SJSA1 (cell line): ENCODE results near the gene AFAP1. TPM values are rescaled to one million over a fixed set of nuclear protein-coding genes. Genes with fewer than 3 reads are reported as not detected.

ENCODE experiments used
- DNase-seq, 2 experiments: peaks; one replicate each; pipeline ENCODE4 v3.0.0-alpha.2; 2015 to 2020; ENCODE audit warnings: low spot score in 2 of 2, low read depth in 1 of 2
- H3K27ac ChIP-seq: fragments of 250-450 bp; sonication (Bioruptor Pico); 2 replicates; pipeline ENCODE4 v1.5.1; 2020; ENCODE audit warnings: mild to moderate bottlenecking, moderate library complexity
- H3K27me3 ChIP-seq: fragments of 250-450 bp; sonication (Bioruptor Pico); replicated peaks from 2 replicates; pipeline ENCODE4 v1.5.1; 2020; ENCODE audit warnings: mild to moderate bottlenecking, moderate library complexity
- H3K36me3 ChIP-seq: fragments of 250-450 bp; sonication (Bioruptor Pico); 2 replicates; pipeline ENCODE4 v1.5.1; 2020; ENCODE audit warnings: mild to moderate bottlenecking
- H3K4me1 ChIP-seq: fragments of 250-450 bp; sonication (Bioruptor Pico); replicated peaks from 2 replicates; pipeline ENCODE4 v1.6.1; 2021; ENCODE audit warnings: mild to moderate bottlenecking
- H3K4me3 ChIP-seq: fragments of 250-450 bp; sonication (Bioruptor Pico); 2 replicates; pipeline ENCODE4 v1.5.1; 2020; ENCODE audit warnings: mild to moderate bottlenecking
- H3K9me3 ChIP-seq: fragments of 250-450 bp; sonication (Bioruptor Pico); replicated peaks from 2 replicates; pipeline ENCODE4 v1.5.1; 2020; ENCODE audit warnings: mild to moderate bottlenecking
- total RNA-seq: library from RNA; depleted of rRNA; stranded (reverse); fragments of >200 nt; shearing (Covaris generic); gene quantifications from 2 replicates; pipeline ENCODE4 v1.2.3, GENCODE V29; 2014

The AFAP1 gene
- total RNA-seq, 1 experiment from 2014 or later = 47.4 TPM

DNA sequence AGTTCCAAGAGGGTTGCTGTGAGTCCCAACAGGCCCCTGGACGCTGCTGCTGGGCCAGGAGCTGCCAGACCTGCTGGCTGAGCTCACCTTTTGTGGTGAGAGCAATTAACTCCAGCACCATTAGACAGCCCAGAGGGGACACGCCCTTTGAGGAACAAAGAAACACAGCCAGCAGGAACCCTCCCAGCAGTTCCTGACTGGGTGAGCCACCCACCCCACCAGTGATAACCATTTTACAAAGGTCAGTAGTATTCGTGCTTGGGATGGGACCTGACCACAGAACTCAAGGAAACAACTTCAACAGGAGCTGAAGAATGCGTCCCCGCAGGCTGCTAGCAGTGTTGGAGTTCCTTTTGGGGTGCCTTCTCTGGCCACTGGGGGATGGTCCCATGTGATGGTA is 38.8 kb upstream of the AFAP1 start:
- H3K4me1 ChIP-seq = peaks cover 20% of the 10 kb centered on the region
- H3K4me3 ChIP-seq = no peak overlapping the region
- no peaks in the 10 kb centered on the region for H3K36me3 ChIP-seq
- no peaks in the 10 kb centered on the region; the same call in 1 of the 2 replicates for H3K9me3 ChIP-seq
- DNase-seq = no peak
- H3K27ac ChIP-seq = no peak overlapping the region
- no peaks in the 10 kb centered on the region for H3K27me3 ChIP-seq

DNA sequence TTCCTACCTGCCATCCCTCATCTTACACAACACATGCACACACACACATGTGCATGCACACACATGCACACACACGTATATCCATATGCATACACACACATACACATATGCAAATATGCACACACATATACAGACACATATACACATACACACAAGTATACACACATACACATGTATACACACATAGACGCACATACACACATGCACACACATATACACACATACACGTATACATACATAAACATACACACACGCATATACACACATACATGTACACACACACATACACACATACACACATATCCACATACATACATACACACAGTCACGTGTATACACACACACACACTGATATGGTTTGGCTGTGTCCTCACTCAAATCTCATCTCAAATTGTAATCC is 37.0 kb upstream of the AFAP1 start:
- no peak for DNase-seq
- Histone ChIP-seq H3K27ac (no peak overlapping the region), H3K36me3 (no peaks in the 10 kb centered on the region), H3K4me1 (peaks cover 39% of the 10 kb centered on the region), H3K9me3 (no peaks in the 10 kb centered on the region; the same call in 1 of the 2 replicates), H3K4me3 (no peak overlapping the region), H3K27me3 (no peaks in the 10 kb centered on the region)

DNA sequence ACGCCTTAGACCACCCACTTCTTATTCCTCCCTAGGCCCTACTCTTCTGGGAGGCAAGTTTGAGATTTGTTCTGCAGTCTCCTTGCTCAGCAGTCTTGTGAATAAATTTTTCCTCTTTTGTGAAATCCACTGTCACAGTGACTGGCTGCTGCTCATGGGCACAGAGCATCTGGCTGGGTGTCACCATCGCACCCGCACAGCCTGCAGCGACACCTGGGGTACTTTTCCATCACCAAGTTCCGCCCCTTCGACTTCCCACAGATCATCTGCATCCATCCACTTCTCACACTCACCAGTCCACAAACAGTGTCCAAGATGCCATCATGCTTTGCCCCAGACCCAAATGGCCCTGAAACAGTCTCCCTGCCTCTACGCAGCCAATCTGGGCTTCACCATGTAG is 36.4 kb upstream of the AFAP1 start:
- H3K4me3 ChIP-seq = no peak overlapping the region
- H3K27me3 ChIP-seq = no peaks in the 10 kb centered on the region
- H3K27ac ChIP-seq = no peak overlapping the region
- DNase-seq = no peak
- H3K9me3 ChIP-seq = no peaks in the 10 kb centered on the region; the same call in 1 of the 2 replicates
- H3K4me1 ChIP-seq = peaks cover 45% of the 10 kb centered on the region
- no peaks in the 10 kb centered on the region for H3K36me3 ChIP-seq

DNA sequence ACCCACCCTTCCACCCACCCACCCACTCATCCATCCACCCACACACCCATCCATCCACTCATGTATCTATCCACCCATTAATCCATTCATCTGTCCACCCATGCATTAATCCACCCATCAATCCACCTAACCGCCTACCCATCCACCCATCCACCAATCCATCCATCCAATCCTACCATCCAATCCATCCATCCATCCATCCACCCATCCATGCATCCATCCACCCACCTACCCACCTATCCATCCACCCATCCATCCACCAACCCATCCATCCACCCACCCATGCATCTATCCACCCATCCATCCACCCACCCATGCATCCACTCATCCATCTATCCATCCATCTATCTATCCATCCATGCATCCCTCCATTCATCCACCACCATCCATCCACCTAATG is 34.8 kb upstream of the AFAP1 start:
- H3K4me1 ChIP-seq = peaks cover 56% of the 10 kb centered on the region
- H3K36me3 ChIP-seq = no peaks in the 10 kb centered on the region
- no peak overlapping the region for H3K4me3 ChIP-seq
- DNase-seq = no peak
- H3K27me3 ChIP-seq = no peaks in the 10 kb centered on the region
- no peaks in the 10 kb centered on the region for H3K9me3 ChIP-seq
- no peak overlapping the region for H3K27ac ChIP-seq

DNA sequence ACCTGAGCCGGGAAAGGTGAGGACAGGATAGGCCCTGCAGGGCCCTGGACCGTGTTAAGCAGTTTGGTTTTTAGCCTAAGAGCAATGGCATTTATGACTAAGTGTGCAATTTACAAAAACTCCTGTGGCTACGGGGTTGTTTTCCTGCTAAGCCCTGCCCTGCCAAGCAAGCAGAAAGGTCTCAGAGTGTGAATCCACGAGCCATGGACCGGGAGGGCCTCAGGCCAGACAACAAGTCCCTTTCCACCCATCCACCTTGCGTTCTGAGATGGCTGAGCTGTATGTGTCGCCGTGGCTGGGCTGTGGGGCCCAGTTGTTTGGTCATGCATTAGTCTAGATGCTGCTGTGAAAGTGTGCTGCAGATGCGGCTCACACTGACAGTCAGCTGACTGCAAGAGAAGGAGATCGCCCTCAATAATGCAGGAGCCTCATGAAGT is 33.9 kb upstream of the AFAP1 start:
- H3K9me3 ChIP-seq = no peaks in the 10 kb centered on the region
- H3K27ac ChIP-seq = no peak overlapping the region
- no peak overlapping the region for H3K4me3 ChIP-seq
- peak in 1 of 2 experiments; percentile 26 for DNase-seq
- no peaks in the 10 kb centered on the region for H3K27me3 ChIP-seq
- H3K4me1 ChIP-seq = peaks cover 54% of the 10 kb centered on the region
- no peaks in the 10 kb centered on the region for H3K36me3 ChIP-seq

DNA sequence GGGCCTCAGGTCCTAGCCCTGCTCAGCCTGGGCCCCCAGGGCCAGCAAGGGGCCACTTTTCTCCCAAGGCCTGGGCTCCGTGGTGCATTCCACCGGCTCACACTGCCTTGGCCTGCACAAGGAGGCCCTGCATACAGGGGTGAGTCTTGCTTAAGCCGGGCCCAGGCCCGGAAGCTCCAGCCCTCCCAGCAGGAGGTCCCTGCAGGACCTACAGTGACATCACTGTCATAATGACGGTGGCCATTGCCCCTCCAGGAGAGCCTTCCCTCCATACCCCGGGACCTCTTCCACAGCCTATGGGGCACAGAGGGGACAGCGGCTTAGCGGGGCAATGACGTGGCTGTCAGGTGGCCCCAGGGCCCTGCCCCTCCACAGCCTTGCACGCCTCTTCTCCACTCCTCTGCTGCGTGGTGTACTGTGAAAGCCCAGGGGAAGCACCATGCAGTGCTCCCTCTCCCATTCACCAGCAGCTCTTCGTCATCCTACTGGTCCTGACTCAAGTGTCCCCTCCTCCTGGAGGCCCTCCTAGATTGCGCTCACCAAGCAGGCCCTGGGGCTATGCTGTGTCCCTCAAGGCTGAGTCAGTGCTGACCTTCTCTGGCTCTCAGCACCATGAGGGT is 32.3 kb upstream of the AFAP1 start:
- peak in 1 of 2 experiments; percentile 51 for DNase-seq
- H3K27ac ChIP-seq = no peak overlapping the region
- no peaks in the 10 kb centered on the region for H3K36me3 ChIP-seq
- H3K4me1 ChIP-seq = peaks cover 56% of the 10 kb centered on the region
- H3K4me3 ChIP-seq = no peak overlapping the region
- H3K9me3 ChIP-seq = no peaks in the 10 kb centered on the region
- no peaks in the 10 kb centered on the region for H3K27me3 ChIP-seq

DNA sequence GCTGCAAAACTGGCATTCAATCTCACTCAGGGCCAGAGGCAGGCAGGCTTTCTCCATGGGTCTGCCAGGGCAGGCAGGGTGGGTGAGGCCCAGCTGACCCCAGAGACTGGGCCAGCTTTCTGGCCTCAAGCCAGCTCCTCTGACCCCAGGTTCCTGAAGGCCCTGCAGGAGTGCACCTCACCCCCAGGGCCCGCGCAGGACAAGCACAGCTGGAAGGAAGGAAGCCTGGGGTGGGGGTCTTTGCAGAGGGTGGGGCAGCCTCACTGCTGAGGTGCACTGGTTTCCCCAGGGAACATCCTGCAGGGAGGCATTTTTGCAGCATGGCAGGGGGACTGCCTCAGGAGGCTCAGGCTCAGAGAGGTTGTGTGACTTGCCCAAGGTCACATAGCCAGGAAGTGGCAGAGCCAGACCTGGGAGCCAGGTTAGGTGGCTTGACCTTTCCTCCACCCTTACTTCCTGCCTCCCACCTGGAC is 31.5 kb upstream of the AFAP1 start:
- Histone ChIP-seq H3K9me3 (no peaks in the 10 kb centered on the region), H3K4me3 (no peak overlapping the region), H3K4me1 (peaks cover 56% of the 10 kb centered on the region), H3K36me3 (no peaks in the 10 kb centered on the region), H3K27ac (no peak overlapping the region), H3K27me3 (no peaks in the 10 kb centered on the region)
- DNase-seq = no peak

DNA sequence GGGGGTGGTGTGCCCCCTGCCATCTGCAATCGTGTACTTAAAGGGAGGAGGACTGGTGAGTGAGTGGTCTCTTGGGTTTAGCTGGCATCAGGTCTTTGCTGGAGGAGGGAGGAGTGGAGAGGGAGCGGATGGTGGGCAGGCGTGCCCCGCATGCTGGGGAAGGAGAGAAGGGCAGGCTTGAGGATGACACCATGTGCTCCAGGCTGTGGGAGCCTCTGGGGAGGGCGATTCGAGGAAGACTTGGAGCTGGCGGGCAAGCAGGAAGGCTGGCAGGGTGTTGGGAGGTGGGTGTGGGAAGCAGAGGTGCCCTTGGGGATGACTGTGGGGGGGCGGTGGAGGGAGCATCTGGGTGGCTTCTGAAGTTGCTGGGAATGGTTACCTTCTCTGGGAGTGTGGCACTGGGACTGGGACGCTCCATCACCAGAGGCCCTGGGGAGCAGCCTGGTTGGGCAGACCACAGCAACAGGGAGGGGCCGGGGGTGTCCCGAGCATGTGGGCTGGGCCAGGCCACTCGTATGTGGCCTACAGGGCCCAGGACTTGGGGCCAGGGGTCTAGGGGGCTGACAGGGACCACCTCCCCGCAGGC is 30.8 kb upstream of the AFAP1 start:
- Histone ChIP-seq H3K9me3 (no peaks in the 10 kb centered on the region), H3K4me1 (peaks cover 56% of the 10 kb centered on the region), H3K27me3 (no peaks in the 10 kb centered on the region), H3K27ac (peak overlapping the region; percentile 52), H3K4me3 (no peak overlapping the region), H3K36me3 (no peaks in the 10 kb centered on the region)
- DNase-seq = no peak

DNA sequence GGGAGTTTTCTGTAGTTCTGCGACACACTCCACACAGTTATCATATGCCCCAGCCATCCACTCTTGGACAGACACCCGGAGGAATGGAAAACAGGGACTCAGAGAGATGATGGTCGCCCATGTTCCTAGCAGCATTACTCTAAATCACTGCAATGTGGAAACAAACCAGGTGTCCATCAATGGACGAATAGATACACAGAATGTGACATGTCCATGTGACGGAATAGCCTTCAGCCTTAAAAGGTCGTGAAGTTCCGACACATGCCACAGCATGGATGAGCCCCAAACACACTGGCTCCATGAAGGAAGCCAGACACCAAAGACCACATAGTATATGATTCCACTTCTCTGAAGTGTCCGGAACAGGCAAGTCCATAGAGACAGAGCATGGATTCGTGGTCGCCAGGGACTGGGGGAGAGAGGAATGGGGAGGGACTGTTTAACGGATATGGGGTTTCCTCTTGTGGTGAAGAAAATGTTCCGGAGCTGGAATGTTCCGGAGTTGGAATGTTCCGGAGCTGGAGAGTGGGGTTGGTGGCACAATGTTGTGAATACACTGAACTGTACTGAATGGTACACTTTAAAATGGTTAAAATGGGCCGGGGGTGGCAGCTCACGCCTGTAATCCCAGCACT is 28.7 kb upstream of the AFAP1 start:
- no peak overlapping the region for H3K27ac ChIP-seq

DNA sequence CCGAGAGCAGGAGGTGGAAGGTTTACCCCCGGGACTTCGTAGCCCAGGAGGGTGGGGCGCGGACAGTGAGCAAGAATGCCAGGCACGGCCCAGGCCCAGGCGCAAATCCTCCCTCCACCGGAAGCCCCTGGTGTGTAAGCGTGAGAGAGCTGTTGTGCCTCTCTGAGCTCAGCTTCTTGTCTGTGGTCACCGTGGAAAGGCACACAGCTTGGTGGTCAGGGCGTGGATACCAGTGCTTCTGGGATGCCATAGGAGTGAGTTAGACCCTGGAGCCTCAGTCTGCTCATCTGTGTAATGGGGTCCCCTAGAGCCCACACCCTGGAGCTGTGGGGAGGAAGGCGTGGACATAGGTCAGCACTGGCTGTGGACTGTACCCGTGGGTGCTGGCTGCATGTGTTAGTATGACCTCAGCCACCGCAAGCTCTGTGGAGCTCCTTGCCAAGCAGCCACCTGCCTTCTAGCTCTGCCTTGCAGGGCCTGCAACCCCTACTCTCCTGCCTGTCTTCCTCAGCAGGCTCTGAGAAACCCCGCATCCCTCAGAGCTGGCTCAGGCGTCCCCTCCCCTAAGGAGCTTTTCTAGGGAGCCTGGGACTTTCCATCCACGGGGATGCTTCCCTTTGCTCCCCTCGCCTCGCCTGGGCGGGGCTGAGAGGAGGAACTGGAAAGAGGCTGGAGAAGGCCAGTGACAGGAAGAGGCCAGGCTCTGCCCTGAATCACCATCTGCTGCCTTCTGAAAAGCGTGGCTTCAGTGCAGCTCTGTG is 28.0 kb upstream of the AFAP1 start:
- DNase-seq = no peak

More for the DNA sequence above, 28.7 kb upstream of the AFAP1 start:
- Histone ChIP-seq H3K9me3 (no peaks in the 10 kb centered on the region), H3K4me1 (peaks cover 52% of the 10 kb centered on the region), H3K4me3 (no peak overlapping the region), H3K36me3 (no peaks in the 10 kb centered on the region), H3K27me3 (no peaks in the 10 kb centered on the region)
- DNase-seq = no peak

DNA sequence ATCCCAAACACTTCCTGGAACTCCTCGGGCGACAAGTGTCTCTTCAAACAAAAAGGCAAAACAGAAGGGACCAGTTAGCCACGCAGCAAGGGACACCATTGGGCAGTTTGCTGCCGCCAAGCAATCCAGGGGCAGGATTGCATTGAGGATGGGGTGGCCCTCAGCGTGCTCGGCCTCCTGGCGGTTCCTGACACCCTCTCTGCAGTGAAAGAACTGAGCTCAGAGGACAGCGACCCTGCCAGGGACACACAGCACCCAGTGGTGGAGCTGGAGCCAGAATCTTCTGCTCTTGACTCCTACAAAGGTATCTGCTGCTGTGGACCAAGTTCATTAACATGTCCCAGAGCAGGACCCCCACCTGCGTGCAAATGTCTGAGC is 27.4 kb upstream of the AFAP1 start:
- Histone ChIP-seq H3K4me3 (no peak overlapping the region), H3K27ac (no peak overlapping the region), H3K27me3 (no peaks in the 10 kb centered on the region), H3K4me1 (peaks cover 38% of the 10 kb centered on the region), H3K9me3 (no peaks in the 10 kb centered on the region), H3K36me3 (no peaks in the 10 kb centered on the region)
- DNase-seq = no peak

More for the DNA sequence above, 28.0 kb upstream of the AFAP1 start:
- Histone ChIP-seq H3K9me3 (no peaks in the 10 kb centered on the region), H3K36me3 (no peaks in the 10 kb centered on the region), H3K27me3 (no peaks in the 10 kb centered on the region), H3K4me1 (peaks cover 45% of the 10 kb centered on the region), H3K27ac (no peak overlapping the region), H3K4me3 (no peak overlapping the region)

DNA sequence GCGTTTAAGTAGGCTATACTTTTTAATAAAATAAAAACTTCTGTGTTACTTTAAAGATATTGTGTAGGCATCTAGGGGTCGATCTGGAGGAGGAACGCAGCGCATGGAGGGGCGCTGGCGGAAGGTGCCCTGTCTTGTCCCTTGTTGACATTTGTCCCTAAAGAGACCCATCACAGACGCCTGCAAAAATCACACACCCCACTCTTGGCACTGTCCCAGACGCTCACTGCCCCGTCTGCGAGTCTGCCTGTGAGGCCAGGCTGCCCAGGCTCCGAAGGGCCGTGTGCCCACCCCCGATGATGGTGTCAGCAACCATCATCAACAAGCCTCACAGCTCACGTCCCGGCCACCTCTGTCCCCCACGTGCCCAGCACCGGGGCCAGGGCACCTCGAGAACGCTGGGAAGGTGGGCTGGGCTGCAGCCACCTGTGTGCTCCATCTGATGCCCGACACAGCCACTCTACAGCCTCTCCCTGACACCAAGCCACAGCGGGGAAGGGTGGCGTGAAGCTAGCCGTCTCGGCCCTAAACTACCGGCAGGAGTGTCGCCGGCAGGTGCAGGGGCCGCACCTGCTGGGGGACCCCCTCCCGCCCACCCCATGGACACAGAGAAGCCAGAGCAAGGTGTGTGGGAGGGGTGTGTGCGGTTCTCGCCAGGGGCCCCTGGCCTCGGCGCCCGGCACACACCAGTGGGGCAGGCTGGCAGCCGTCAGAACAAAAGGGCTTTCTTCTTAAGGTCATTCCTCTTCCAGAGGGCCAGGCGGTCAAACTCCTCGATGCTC is 26.8 kb upstream of the AFAP1 start:
- peaks cover 33% of the 10 kb centered on the region for H3K4me1 ChIP-seq
- H3K4me3 ChIP-seq = no peak overlapping the region
- H3K36me3 ChIP-seq = no peaks in the 10 kb centered on the region
- H3K27me3 ChIP-seq = no peaks in the 10 kb centered on the region
- DNase-seq = no peak
- no peaks in the 10 kb centered on the region for H3K9me3 ChIP-seq
- no peak overlapping the region for H3K27ac ChIP-seq

DNA sequence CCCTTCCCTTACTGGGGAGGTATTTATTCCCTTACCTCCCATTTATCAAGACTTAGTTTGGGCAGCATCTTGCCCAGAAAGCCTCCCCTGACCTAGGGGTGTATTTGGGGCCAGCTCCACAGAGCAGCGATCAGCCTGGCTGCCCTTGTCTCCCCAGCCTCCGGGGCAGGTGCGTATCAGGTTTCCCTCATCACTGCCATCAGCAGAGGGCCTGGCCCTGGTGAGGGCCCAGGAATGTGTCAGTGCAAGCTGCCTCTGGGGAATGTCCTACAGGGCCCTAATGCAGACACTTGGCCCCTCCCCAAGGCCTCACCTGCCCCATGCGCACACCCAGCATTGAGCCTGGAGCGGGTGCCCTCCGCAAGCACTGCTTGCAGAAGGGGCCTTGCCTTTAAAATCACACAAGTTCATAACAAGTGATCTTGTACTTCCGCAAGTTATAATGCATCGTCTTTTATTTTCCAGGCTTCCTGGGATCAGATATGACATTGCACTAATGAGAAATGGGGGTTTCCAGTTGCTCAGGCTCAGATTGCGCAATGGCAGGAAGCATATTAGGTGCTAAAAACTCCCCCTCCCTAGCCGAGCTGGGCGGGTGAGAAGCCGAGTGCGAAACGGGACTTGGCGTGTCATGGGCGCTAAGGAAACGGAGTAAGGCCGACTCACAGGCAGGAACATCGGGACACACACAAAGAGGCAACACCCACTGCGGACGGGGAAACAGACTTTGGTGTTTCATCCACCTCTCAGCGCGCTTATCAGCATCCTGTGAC is 25.4 kb upstream of the AFAP1 start:
- H3K27ac ChIP-seq = no peak overlapping the region
- no peaks in the 10 kb centered on the region for H3K9me3 ChIP-seq
- H3K4me1 ChIP-seq = peaks cover 26% of the 10 kb centered on the region
- no peak for DNase-seq
- H3K36me3 ChIP-seq = no peaks in the 10 kb centered on the region
- H3K4me3 ChIP-seq = no peak overlapping the region
- H3K27me3 ChIP-seq = no peaks in the 10 kb centered on the region
